CD4-positive, alpha-beta T cell (primary cell): Measurements from ENCODE around the gene WDR86. TPM values are rescaled to one million over a fixed set of nuclear protein-coding genes. Genes with fewer than 3 reads are reported as not detected.

Experiments
- ATAC-seq: fragments of 200-7000 bp; cut with Tn5 transposase; one replicate; pipeline ENCODE4 v1.10.0; 2022; ENCODE audit warnings: mild to moderate bottlenecking; ENCODE audit not compliant: poor library complexity
- CTCF ChIA-PET: fragments of 350-600 bp; sonication (Branson Sonifier 250); formaldehyde crosslinking; loops from one replicate; lab custom pipeline; 2021; ENCODE audit warnings: antibody characterized with exemption, inconsistent platforms; lab: Charles Lee
- POLR2A ChIA-PET: fragments of 350-600 bp; sonication (Branson Sonifier 250); formaldehyde crosslinking; loops from one replicate; lab custom pipeline; 2021; ENCODE audit warnings: antibody characterized with exemption, inconsistent platforms; lab: Charles Lee
- DNase-seq, 14 experiments: peaks; one replicate each; pipeline ENCODE4 v3.0.0-alpha.2; 2013 to 2020; ENCODE audit warnings: mixed read lengths in 2 of 14
- H3K27ac ChIP-seq, 2 donors: one replicate each; pipeline versions ENCODE4 v1.5.1 to v1.7.0; 2013; ENCODE audit warnings: low read length in 2 of 2, low read depth in 1 of 2, mild to moderate bottlenecking in 1 of 2
- H3K27me3 ChIP-seq, 2 experiments: 1 replicate in 1 of 2; 2 replicates in 1 of 2; pipeline versions ENCODE4 v1.6.1 to v1.7.0; 2013; ENCODE audit warnings: low read length in 2 of 2, control low read depth in 1 of 2, mild to moderate bottlenecking in 1 of 2, moderate library complexity in 1 of 2; ENCODE audit not compliant: insufficient read depth in 2 of 2, control insufficient read depth in 1 of 2
- H3K36me3 ChIP-seq: one replicate; pipeline ENCODE4 v1.6.1; 2013; ENCODE audit warnings: low read length, control low read depth; ENCODE audit not compliant: insufficient read depth
- H3K4me1 ChIP-seq: one replicate; pipeline ENCODE4 v1.6.1; 2013; ENCODE audit warnings: low read length, control low read depth; ENCODE audit not compliant: insufficient read depth
- H3K4me3 ChIP-seq: one replicate; pipeline ENCODE4 v1.5.1; 2013; ENCODE audit warnings: mild to moderate bottlenecking, low read length, moderate library complexity
- H3K9me3 ChIP-seq, 2 experiments: 1 replicate in 1 of 2; 2 replicates in 1 of 2; pipeline versions ENCODE4 v1.6.1 to v1.7.0; 2013; ENCODE audit warnings: low read length in 2 of 2, mild to moderate bottlenecking in 2 of 2, control low read depth in 1 of 2, moderate library complexity in 1 of 2; ENCODE audit not compliant: control insufficient read depth in 1 of 2, insufficient read depth in 1 of 2
- H3K27ac Mint-ChIP-seq: one replicate; pipeline ENCODE4 v1.8.0; 2020; ENCODE audit warnings: mixed read lengths
- H3K27me3 Mint-ChIP-seq: one replicate; pipeline ENCODE4 v1.8.0; 2021; ENCODE audit warnings: mixed read lengths
- H3K36me3 Mint-ChIP-seq: one replicate; pipeline ENCODE4 v1.8.0; 2021; ENCODE audit warnings: low read depth, mixed read lengths
- H3K4me1 Mint-ChIP-seq: one replicate; pipeline ENCODE4 v1.8.0; 2021; ENCODE audit warnings: low read depth, mixed read lengths
- H3K4me3 Mint-ChIP-seq: one replicate; pipeline ENCODE4 v1.8.0; 2020; ENCODE audit warnings: mild to moderate bottlenecking, mixed read lengths
- H3K9me3 Mint-ChIP-seq: one replicate; pipeline ENCODE4 v1.8.0; 2020; ENCODE audit warnings: mixed read lengths
- intact Hi-C, 2 experiments: fragments of 100-400 bp; cut with DNase I in 1 of 2; cut with micrococcal nuclease in 1 of 2; formaldehyde crosslinking; loops; one replicate each; pipeline versions ENCODE4 v1.15.1 to v1.9.0; 2023 to 2025; cut with DNase I, micrococcal nuclease
- total RNA-seq, 174 experiments: library from RNA in 2 of 174; stranded (reverse) in 2 of 174; gene quantifications; one replicate each; pipeline ENCODE4 v1.2.3 and lab custom pipeline; 2021 to 2026
- TF ChIP-seq, protein P1 (sequence below): fragments of 200-600 bp; IDR thresholded peaks from one replicate; pipeline ENCODE4 v1.8.0; 2022; ENCODE audit warnings: antibody characterized with exemption, mild to moderate bottlenecking

Gene WDR86
- total RNA-seq, 2 experiments from 2014 or later = 5.6 to 6.2 TPM

DNA sequence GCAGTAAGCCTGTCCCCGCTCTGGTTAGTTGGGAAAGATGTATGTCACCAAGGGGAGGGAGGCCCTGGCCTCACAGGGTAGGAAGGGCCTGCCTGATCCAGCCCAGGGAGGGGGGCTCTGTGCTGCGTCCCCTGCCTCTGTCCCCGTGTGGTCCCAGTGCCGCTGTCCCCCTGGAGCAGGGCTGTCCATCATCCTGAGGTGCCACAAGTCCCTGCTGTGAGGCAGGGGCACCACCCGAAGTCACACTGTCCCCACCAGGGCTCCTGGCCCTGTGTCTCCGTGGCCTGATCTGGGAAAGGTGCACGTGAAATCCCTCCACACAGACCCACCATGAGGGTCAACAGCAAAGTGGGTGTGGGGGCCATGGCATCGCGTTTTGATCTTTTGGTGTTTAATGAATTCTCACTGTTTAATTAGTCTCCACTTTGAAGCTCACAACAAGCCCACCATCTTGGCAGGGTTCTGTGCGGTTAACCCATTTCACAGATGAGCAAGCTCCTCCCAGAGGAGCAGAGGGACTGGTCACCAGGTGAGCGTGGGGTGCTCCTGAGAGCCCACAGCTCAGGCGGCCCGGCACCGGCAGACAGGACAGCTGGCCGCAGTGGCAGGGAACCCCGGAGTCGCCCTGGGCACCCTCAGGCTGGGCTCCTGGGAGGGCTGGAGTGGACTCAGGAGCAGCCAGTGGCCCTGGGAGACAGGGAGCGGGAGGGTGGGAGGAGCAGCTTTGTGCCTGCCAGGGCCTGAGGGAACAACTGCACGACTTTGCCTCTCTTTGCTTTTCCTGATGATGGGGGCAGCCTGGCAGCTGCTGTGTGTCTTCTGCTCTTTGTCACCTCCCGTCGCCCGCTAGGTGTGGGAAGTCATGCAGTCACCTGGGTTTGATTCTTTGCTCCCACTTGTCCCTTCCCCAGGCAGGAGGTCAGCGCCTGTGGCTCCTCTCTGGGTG lies 42.1 kb upstream of the WDR86 start:
- H3K36me3 ChIP-seq = no peaks in the 10 kb centered on the region
- ChIA-PET POLR2A (no interaction called here), CTCF (no interaction called here)
- Mint-ChIP-seq H3K36me3 (no peaks in the 10 kb centered on the region), H3K9me3 (no peaks in the 10 kb centered on the region), H3K4me1 (peaks cover 4% of the 10 kb centered on the region), H3K4me3 (no peak overlapping the region), H3K27ac (no peak overlapping the region), H3K27me3 (peaks cover 4% of the 10 kb centered on the region)
- H3K4me3 ChIP-seq = no peak overlapping the region
- H3K27me3 ChIP-seq = no peaks in the 10 kb centered on the region
- TF ChIP-seq, protein P1, sequence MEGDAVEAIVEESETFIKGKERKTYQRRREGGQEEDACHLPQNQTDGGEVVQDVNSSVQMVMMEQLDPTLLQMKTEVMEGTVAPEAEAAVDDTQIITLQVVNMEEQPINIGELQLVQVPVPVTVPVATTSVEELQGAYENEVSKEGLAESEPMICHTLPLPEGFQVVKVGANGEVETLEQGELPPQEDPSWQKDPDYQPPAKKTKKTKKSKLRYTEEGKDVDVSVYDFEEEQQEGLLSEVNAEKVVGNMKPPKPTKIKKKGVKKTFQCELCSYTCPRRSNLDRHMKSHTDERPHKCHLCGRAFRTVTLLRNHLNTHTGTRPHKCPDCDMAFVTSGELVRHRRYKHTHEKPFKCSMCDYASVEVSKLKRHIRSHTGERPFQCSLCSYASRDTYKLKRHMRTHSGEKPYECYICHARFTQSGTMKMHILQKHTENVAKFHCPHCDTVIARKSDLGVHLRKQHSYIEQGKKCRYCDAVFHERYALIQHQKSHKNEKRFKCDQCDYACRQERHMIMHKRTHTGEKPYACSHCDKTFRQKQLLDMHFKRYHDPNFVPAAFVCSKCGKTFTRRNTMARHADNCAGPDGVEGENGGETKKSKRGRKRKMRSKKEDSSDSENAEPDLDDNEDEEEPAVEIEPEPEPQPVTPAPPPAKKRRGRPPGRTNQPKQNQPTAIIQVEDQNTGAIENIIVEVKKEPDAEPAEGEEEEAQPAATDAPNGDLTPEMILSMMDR = no peak
- H3K4me1 ChIP-seq = peaks cover 23% of the 10 kb centered on the region
- H3K9me3 ChIP-seq = no peaks in the 10 kb centered on the region
- DNase-seq = peak in 1 of 14 experiments; percentile 32
- intact Hi-C loops = loop anchor here in 1 of 2 experiments (5.0 kb wide), 2 partner anchors 180 to 305 kb away; no protein-coding TSS in a partner anchor
- no peak overlapping the region for H3K27ac ChIP-seq
- no peak for ATAC-seq

DNA sequence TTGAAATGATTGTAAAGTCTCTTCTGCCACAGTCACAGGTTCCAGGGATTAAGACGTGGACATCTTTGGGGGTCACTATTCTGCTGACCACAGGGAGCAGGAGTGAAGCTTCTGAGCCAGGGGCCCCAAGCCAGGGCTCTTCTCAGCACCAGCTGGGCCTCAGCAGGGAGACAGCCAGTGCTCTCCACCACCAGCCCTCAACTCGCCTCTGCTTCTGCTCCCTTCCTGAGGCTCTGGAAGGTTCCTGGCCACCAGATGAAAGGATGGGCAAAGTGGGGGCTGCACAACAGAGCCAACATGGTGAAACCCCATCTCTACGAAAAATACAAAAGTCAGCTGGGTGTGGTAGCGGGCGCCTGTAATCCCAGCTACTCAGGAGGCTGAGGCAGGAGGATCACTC lies 41.3 kb upstream of the WDR86 start:
- Mint-ChIP-seq H3K4me3 (no peak overlapping the region), H3K27ac (no peak overlapping the region)
- POLR2A ChIA-PET = no interaction called here

DNA sequence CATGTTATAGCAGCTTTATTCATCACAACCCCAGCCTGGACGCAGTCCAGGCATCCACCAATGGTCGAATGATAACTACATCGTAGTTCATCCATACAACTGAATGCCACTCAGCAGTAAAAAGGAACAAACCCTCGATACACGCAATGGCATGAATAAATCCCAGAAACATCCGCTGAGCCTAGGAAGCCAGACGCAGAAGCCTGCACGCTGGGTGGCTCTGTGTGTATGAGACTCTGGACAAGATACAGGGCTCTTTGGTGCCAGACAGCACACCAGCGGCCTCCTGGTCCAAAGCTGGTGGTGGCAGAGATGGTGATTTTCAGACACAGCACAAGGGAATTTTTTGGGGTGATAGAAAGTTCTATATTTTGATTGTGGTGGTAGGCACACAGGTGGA lies 40.2 kb upstream of the WDR86 start:
- Mint-ChIP-seq H3K27ac (no peak overlapping the region), H3K36me3 (no peaks in the 10 kb centered on the region), H3K4me3 (peak overlapping the region; percentile 78), H3K27me3 (peaks cover 4% of the 10 kb centered on the region), H3K4me1 (peaks cover 18% of the 10 kb centered on the region), H3K9me3 (no peaks in the 10 kb centered on the region)
- H3K27ac ChIP-seq = no peak overlapping the region
- TF ChIP-seq, protein P1 = no peak
- ATAC-seq (no peak), DNase-seq (peak in 1 of 14 experiments; percentile 14)
- ChIA-PET POLR2A (interaction anchor here (0.7 to 2.8 kb wide), 2 partner anchors 82 to 299 kb away, joined by 3 to 33 read pairs; no protein-coding TSS in a partner anchor), CTCF (interaction anchor here (2.5 to 2.6 kb wide), 2 partner anchors 99 to 135 kb away, joined by 28 to 37 read pairs; no protein-coding TSS in a partner anchor)
- no peaks in the 10 kb centered on the region for H3K27me3 ChIP-seq
- peaks cover 20% of the 10 kb centered on the region for H3K4me1 ChIP-seq
- no peaks in the 10 kb centered on the region for H3K9me3 ChIP-seq
- intact Hi-C loops = loop anchor here (2.0 to 5.0 kb wide), 4 partner anchors 17 to 307 kb away; no protein-coding TSS in a partner anchor
- H3K4me3 ChIP-seq = no peak overlapping the region
- no peaks in the 10 kb centered on the region for H3K36me3 ChIP-seq

More for the DNA sequence above, 41.3 kb upstream of the WDR86 start:
- ATAC-seq = no peak
- CTCF ChIA-PET = no interaction called here
- Histone ChIP-seq H3K27me3 (no peaks in the 10 kb centered on the region), H3K27ac (no peak overlapping the region), H3K4me3 (no peak overlapping the region), H3K9me3 (no peaks in the 10 kb centered on the region), H3K4me1 (peaks cover 20% of the 10 kb centered on the region), H3K36me3 (no peaks in the 10 kb centered on the region)
- Mint-ChIP-seq H3K9me3 (no peaks in the 10 kb centered on the region), H3K36me3 (no peaks in the 10 kb centered on the region), H3K27me3 (peaks cover 4% of the 10 kb centered on the region), H3K4me1 (peaks cover 10% of the 10 kb centered on the region)
- TF ChIP-seq, protein P1 = no peak
- intact Hi-C loops = loop anchor here in 1 of 2 experiments (5.0 kb wide), 2 partner anchors 181 to 306 kb away; no protein-coding TSS in a partner anchor
- DNase-seq = peak in 1 of 14 experiments; percentile 11
